ENCODE measurements around the gene PGA4.
"Not testable (repeated sequence)": the region's sequence is repeated elsewhere in the genome, so short reads cannot be mapped to it uniquely, and the experiment has no call there.

The PGA4 gene

DNA sequence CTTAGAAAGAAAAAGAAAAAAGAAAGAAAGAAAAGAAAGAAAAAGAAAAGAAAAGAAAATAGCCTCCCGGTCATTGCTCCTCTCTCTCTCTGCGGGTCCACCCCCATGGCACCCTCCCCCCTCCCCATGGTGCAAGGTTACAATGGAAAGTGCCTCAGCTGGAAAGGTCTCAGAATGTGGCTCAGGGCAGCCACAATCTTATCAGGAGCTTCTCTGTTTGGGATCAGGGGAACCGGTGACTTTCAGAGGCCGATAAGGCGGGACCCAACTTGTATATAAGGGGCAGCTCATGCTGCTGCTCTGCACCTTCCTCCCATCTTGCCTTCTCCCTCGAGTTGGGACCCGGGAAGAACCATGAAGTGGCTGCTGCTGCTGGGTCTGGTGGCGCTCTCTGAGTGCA, at the start of gene PGA4:
PGA4 (plus strand) TSS at position 301 of the 400 bp plus-strand sequence; CDS start at position 355, 54 bp downstream.
- DNase-seq (ENCODE audit: low spot score): not testable (repeated sequence)

DNA sequence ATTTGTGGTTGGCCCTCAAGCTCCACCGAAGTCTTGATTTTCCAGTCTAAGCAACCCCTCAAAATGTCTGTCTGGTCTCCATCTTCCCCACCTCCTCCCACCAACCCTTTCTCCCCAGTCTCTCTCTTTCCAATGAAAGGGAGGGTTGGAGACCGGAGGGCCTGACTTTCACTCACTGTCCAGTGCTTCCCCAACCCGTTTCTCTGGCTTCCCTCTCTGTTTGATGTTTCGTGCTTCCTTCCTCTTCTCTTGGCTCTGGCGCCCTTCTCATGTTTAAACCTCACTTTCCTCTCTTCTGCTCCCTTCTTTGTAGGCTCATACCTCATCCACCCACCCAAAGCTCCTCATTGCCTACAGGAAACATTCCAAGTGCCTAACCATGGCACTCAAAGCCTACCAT, 49.8 kb upstream of the PGA4 start:
- DNase-seq (ENCODE audit: low spot score): no peak

GRCh38 chr11:61172888-61173287, 49.3 kb upstream of the PGA4 start:
- no peak for DNase-seq (ENCODE audit: low spot score)

DNA sequence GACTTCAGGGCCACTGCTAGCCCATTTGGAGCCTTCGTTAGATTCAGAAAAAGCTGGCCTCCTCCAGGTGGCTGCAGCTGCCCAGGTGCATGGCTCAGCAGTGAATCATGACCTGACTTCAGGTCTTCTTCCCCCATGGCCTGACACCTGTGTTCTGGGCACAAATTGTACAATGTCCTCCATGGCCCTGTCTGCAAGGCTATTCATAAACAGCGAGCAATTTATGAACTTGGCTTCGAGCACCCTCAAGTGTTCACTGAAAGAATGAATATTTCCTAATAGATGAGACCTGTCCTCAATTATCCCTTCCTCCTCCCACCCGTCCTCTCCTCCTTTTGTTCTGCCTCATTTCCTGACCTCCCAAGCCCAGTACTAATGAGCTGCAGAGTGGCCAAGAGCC, 48.7 kb upstream of the PGA4 start:
- DNase-seq (ENCODE audit: low spot score): peak; percentile 54

DNA sequence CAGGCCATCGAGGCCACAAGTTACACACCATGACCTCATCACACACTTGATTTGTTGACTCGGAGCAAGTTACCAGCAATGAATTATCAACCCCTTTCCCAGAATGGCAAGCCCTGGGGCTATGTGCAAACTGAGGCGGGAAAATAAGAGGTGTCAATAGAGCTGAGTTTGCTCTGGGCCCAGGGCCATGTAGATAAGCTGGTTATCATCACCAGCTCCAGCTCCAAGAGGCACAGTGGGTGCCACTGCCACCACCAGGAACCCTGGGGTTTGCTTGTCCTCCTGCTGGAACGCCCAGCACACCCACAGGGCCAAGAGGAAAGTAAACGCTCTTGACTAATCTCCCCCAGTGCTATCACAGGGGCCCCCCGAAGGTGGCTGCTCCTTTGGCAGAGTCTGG, 47.9 kb upstream of the PGA4 start:
- DNase-seq (ENCODE audit: low spot score): no peak

- no peak for DNase-seq (ENCODE audit: low spot score)
Observed at GRCh38 chr11:61174949-61175348, 47.2 kb upstream of the PGA4 start.

- DNase-seq (ENCODE audit: low spot score): no peak
Observed at GRCh38 chr11:61176446-61176845, 45.7 kb upstream of the PGA4 start.

DNA sequence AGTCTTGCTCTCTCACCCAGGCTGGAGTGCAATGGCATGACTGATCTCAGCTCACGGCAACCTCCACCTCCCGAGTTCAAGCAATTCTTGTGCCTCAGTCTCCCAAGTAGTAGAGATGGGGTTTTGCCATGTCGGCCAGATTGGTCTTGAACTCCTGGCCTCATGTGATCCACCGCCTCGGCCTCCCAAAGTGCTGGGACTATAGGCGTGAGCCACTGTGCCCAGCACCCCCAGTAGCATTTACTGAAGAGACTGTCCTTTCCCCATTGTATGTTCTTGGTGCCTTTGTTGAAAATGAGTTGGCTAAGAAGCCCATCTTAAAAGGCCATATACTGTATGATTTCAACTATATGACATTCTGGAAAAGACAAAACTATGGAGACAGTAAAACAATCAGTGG, 41.9 kb upstream of the PGA4 start:
- DNase-seq (ENCODE audit: low spot score): not testable (repeated sequence)

DNA sequence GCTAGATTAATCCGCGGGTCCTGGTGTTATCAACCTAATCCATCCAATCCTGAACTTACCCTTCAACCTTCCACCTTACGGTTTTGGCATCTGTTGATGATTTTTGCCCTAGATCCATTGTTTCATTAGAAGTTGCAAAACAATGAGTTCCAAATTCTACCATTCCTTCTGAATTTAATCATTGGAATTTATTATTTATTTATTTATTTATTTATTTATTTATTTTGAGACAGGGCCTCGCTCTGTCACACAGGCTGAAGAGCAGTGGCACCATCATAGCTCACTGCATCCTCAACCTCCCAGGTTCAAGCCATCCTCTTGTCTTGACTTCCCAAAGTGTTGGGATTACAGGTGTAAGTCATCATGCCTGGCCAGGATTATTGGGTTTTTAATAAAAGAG, 40.7 kb upstream of the PGA4 start:
- DNase-seq (ENCODE audit: low spot score): no peak

GRCh38 chr11:61183645-61184044, 38.5 kb upstream of the PGA4 start:
- DNase-seq (ENCODE audit: low spot score): no peak

DNA sequence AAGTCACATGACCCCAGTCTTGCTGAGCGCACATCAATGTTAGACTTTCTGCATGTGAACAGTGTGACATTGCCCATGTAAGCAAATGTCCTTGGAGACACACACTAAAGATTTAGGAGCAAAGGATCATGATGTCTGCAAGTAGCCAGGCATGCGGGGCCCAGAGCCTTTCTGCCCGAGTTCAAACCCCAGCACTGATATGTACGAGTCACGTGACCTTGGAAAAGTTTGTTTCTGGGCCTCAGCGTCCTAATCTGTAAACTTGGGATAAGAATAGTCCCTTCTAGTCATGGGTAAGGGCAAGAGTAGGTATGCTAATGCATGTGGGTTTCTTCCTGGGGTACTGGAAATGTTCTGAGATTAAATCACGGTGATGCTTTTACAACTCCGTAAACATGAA, 35.6 kb upstream of the PGA4 start:
- no peak for DNase-seq (ENCODE audit: low spot score)

GRCh38 chr11:61187505-61188130, 34.5 kb upstream of the PGA4 start:
- DNase-seq (ENCODE audit: low spot score): peak; percentile 89

GRCh38 chr11:61189933-61190332, 32.2 kb upstream of the PGA4 start:
- DNase-seq (ENCODE audit: low spot score): no peak

DNA sequence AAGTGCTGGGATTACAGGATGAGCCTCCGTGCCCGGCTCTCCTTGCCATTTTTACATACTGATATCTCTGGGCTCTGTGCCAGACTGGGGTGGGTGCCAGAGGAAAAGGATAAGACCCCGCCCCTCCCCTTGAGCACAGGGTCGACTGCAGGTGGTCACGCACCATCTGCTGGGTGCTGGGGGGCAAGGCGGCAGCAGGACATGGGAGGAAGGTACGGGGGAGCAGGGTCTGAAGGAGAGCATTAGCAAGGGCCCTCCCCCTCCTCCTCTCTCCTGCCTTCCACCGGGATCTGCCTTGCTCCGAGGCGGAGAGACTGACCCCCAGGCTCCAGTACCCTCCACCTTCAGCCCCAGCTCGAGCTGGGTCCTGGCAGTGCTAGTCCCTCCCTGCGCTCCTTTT, 28.6 kb upstream of the PGA4 start:
- no peak for DNase-seq (ENCODE audit: low spot score)

DNA sequence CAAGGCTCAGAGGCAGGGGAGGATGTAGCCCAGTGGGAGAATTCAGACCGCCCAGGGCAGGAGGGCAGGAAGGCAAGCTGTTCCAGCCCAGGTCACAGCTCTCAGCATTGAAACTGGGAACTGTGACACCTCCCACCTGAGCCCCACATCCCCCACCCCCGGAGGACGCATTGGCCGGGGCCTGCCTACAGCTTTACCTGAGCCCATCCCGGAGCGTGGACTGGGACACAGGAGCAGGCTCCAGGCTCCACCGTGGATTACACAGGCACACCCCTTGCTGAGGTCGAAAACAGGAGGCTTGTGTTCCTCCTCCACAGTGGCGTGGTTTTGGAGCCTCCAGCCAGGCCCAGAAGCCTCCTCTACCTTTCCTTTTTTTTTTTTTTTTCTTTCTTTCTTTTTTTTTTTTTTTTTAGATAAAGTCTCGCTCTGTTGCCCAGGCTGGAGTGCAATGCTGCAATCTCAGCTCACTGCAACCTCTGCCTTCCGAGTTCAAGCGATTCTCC, 27.9 kb upstream of the PGA4 start:
- no peak for DNase-seq (ENCODE audit: low spot score)

GRCh38 chr11:61194981-61195695, 27.0 kb upstream of the PGA4 start:
- no peak for DNase-seq (ENCODE audit: low spot score)

- no peak for DNase-seq (ENCODE audit: low spot score)
Observed at GRCh38 chr11:61195719-61196118, 26.4 kb upstream of the PGA4 start.

- DNase-seq (ENCODE audit: low spot score): no peak
Observed at GRCh38 chr11:61198361-61198760, 23.8 kb upstream of the PGA4 start.

- DNase-seq (ENCODE audit: low spot score): no peak
Observed at GRCh38 chr11:61198948-61199523, 23.1 kb upstream of the PGA4 start.

- DNase-seq (ENCODE audit: low spot score): no peak
Observed at GRCh38 chr11:61201476-61201875, 20.7 kb upstream of the PGA4 start.

- not testable (repeated sequence) for DNase-seq (ENCODE audit: low spot score)
Observed at GRCh38 chr11:61202950-61203746, 19.0 kb upstream of the PGA4 start, which contains the start of gene PGA3. TSS of gene PGA3 (plus strand) at chr11:61203515. CDS start at chr11:61203565, 50 bp downstream.

GRCh38 chr11:61203873-61204272, 18.3 kb upstream of the PGA4 start:
- not testable (repeated sequence) for DNase-seq (ENCODE audit: low spot score)
